Retinal pigment epithelial cell (primary cell): ENCODE data around the gene MYO18A.

Experiments
- DNase-seq: peaks from one replicate; pipeline ENCODE4 v3.0.0-alpha.2; 2010; ENCODE audit warnings: low read depth
- H3K4me3 ChIP-seq: 2 replicates; pipeline ENCODE4 v1.5.1; 2011; ENCODE audit warnings: mild to moderate bottlenecking, low read length, control low read depth, moderate library complexity
- CTCF ChIP-seq: conservative IDR thresholded peaks from 2 replicates; pipeline ENCODE4 v1.5.1; 2011; ENCODE audit warnings: low read depth, low read length, control low read depth, inconsistent platforms

The MYO18A gene

GRCh38 chr17:29215717-29216116 is 35.5 kb upstream of the MYO18A start:
- TF ChIP-seq CTCF, result no peak
- DNase-seq, result no peak
- H3K4me3 ChIP-seq, result no peak overlapping the region

- DNase-seq, result no peak
- H3K4me3 ChIP-seq, result no peak overlapping the region
- TF ChIP-seq CTCF, result no peak
Observed at GRCh38 chr17:29215174-29215573, 35.0 kb upstream of the MYO18A start.

- DNase-seq, result no peak
- H3K4me3 ChIP-seq, result no peak overlapping the region
- TF ChIP-seq CTCF, result no peak
Observed at GRCh38 chr17:29214215-29215146, 34.3 kb upstream of the MYO18A start.

- DNase-seq, result no peak
- H3K4me3 ChIP-seq, result no peak overlapping the region
- no peak for TF ChIP-seq CTCF
Observed at GRCh38 chr17:29212681-29213121, 32.5 kb upstream of the MYO18A start.

GRCh38 chr17:29212094-29212631 is 32.0 kb upstream of the MYO18A start:
- TF ChIP-seq CTCF, result no peak
- DNase-seq, result no peak

GRCh38 chr17:29210879-29211278 is 30.7 kb upstream of the MYO18A start:
- no peak for DNase-seq
- H3K4me3 ChIP-seq, result no peak overlapping the region
- TF ChIP-seq CTCF, result no peak

More at GRCh38 chr17:29212094-29212631, 32.0 kb upstream of the MYO18A start:
- H3K4me3 ChIP-seq, result no peak overlapping the region

- no peak overlapping the region for H3K4me3 ChIP-seq
- no peak for TF ChIP-seq CTCF
- no peak for DNase-seq
Observed at GRCh38 chr17:29209073-29209472, 28.9 kb upstream of the MYO18A start.
